GM23248 (cell line): ENCODE results near the gene CPPED1. TPM values are rescaled to one million over a fixed set of nuclear protein-coding genes. Genes with fewer than 3 reads are reported as not detected.

ENCODE experiments used
- DNase-seq: peaks from one replicate; pipeline ENCODE4 v3.0.0-alpha.2; 2015
- H2AFZ ChIP-seq: fragments of 200-600 bp; sonication (generic); 2 replicates; pipeline ENCODE4 v1.6.1; 2016; ENCODE audit warnings: antibody characterized with exemption
- H3F3A ChIP-seq: fragments of 200-600 bp; sonication (generic); 2 replicates; pipeline ENCODE4 v1.6.1; 2016; ENCODE audit warnings: mild to moderate bottlenecking, antibody characterized with exemption, mixed run types; ENCODE audit not compliant: insufficient read depth
- H3K27ac ChIP-seq: fragments of 200-600 bp; sonication (generic); 2 replicates; pipeline ENCODE4 v1.5.1; 2016; ENCODE audit warnings: mild to moderate bottlenecking
- H3K27me3 ChIP-seq: fragments of 200-600 bp; sonication (generic); replicated peaks from 2 replicates; pipeline ENCODE4 v1.6.1; 2016; ENCODE audit warnings: mild to moderate bottlenecking; ENCODE audit not compliant: insufficient read depth
- H3K36me3 ChIP-seq: fragments of 200-600 bp; sonication (generic); 2 replicates; pipeline ENCODE4 v1.6.1; 2016; ENCODE audit warnings: low read depth, mild to moderate bottlenecking
- H3K4me1 ChIP-seq: fragments of 200-600 bp; sonication (generic); 2 replicates; pipeline ENCODE4 v1.6.1; 2016; ENCODE audit warnings: mild to moderate bottlenecking; ENCODE audit not compliant: insufficient read depth
- H3K4me2 ChIP-seq: fragments of 200-600 bp; sonication (generic); one replicate; pipeline ENCODE4 v1.6.1; 2016; ENCODE audit warnings: mild to moderate bottlenecking; ENCODE audit not compliant: unreplicated experiment
- H3K4me3 ChIP-seq: fragments of 200-600 bp; sonication (generic); 2 replicates; pipeline ENCODE4 v1.5.1; 2016; ENCODE audit warnings: mild to moderate bottlenecking
- H3K79me2 ChIP-seq: fragments of 200-600 bp; sonication (generic); 2 replicates; pipeline ENCODE4 v1.6.1; 2016; ENCODE audit warnings: mild to moderate bottlenecking; ENCODE audit not compliant: insufficient read depth
- H3K9ac ChIP-seq: fragments of 200-600 bp; sonication (generic); 2 replicates; pipeline ENCODE4 v1.6.1; 2016; ENCODE audit warnings: mild to moderate bottlenecking
- H3K9me2 ChIP-seq: fragments of 200-600 bp; sonication (generic); 2 replicates; pipeline ENCODE4 v1.6.1; 2016; ENCODE audit warnings: mixed run types, mild to moderate bottlenecking, moderate library complexity; ENCODE audit not compliant: insufficient read depth
- H3K9me3 ChIP-seq: fragments of 200-600 bp; sonication (generic); one replicate; pipeline ENCODE4 v1.6.1; 2017; ENCODE audit warnings: low read depth
- H4K20me1 ChIP-seq: fragments of 200-600 bp; sonication (generic); 2 replicates; pipeline ENCODE4 v1.6.0; 2016; ENCODE audit not compliant: insufficient read depth
- EZH2 ChIP-seq: fragments of 200-600 bp; sonication (generic); IDR thresholded peaks from 2 replicates; pipeline ENCODE4 v1.6.1; 2018; ENCODE audit warnings: antibody characterized with exemption, mild to moderate bottlenecking; ENCODE audit not compliant: insufficient read depth, poor library complexity, severe bottlenecking
- EZH2phosphoT487 ChIP-seq: fragments of 200-600 bp; sonication (generic); IDR thresholded peaks from 2 replicates; pipeline ENCODE4 v1.6.1; 2018; ENCODE audit warnings: antibody characterized with exemption, moderate library complexity, mild to moderate bottlenecking, low read depth; ENCODE audit not compliant: insufficient read depth
- WGBS, 2 experiments: methylation state at CpG; one replicate each; pipeline ENCODE4 v1.1.6; 2015 to 2017; ENCODE audit warnings: low lambda C conversion rate in 2 of 2, low coverage in 1 of 2; ENCODE audit errors: missing lambda C conversion rate in 2 of 2; 5-methylcytosine and 5-hydroxymethylcytosine counted together
- in situ Hi-C: fragments of 300-500 bp; cut with MboI; formaldehyde crosslinking; loops from 2 replicates; pipeline ENCODE4 v1.15.0; 2020
- polyA plus RNA-seq: library from polyadenylated mRNA; unstranded; fragments of >200 nt; fragmentation: Nextera tagmentation; extraction: Ambion mirVana; gene quantifications from 2 replicates; pipeline ENCODE4 v1.2.1, GENCODE V29; 2016
- total RNA-seq: library from RNA; depleted of rRNA; stranded (reverse); fragments of >200 nt; shearing (Covaris generic); gene quantifications from 2 replicates; pipeline ENCODE4 v1.2.3, GENCODE V29; 2014; rRNA removed

Gene CPPED1
- total RNA-seq: 11.7 and 38.4 TPM in 2 replicates
- polyA plus RNA-seq: 39.1 TPM in 2 replicates

GRCh38 chr16:12803203-12804093 is at the start of gene CPPED1:
Gene CPPED1 (minus strand): TSS chr16:12803887. CDS start chr16:12803776, 111 bp downstream.
- in situ Hi-C loops: loop anchor here (10.0 to 25.0 kb wide), 3 partner anchors 229 to 709 kb away; no protein-coding TSS in a partner anchor
- Histone ChIP-seq H3K79me2 (peaks cover 41% of the 10 kb centered on the region), H3K4me2 (peak within 1 kb of the TSS; percentile 85), H3K4me1 (peaks cover 26% of the 10 kb centered on the region), H3K9ac (peak within 1 kb of the TSS; percentile 86), H4K20me1 (no peaks in the 10 kb centered on the region), H3K27ac (peak within 1 kb of the TSS; percentile 93), H3F3A (peaks cover 26% of the 10 kb centered on the region), H3K27me3 (no peaks in the 10 kb centered on the region), H3K9me2 (no peaks in the 10 kb centered on the region), H3K4me3 (peak within 1 kb of the TSS; percentile 99), H3K36me3 (no peaks in the 10 kb centered on the region), H2AFZ (peak within 1 kb of the TSS; percentile 91), H3K9me3 (no peaks in the 10 kb centered on the region)
- TF ChIP-seq EZH2: no peak
- no peak for TF ChIP-seq EZH2phosphoT487
- 3 to 5% methylated on average over 45 to 47 of the region's 56 CpGs for WGBS, 2 experiments
- peak; percentile 98 for DNase-seq

- Histone ChIP-seq H3K9me3 (no peaks in the 10 kb centered on the region), H3K4me3 (no peak overlapping the region), H3K9ac (no peak overlapping the region), H3F3A (no peaks in the 10 kb centered on the region), H3K4me2 (no peak overlapping the region), H3K4me1 (no peaks in the 10 kb centered on the region), H2AFZ (no peak overlapping the region), H3K9me2 (no peaks in the 10 kb centered on the region), H3K79me2 (no peaks in the 10 kb centered on the region), H3K27me3 (no peaks in the 10 kb centered on the region), H4K20me1 (no peaks in the 10 kb centered on the region), H3K36me3 (no peaks in the 10 kb centered on the region), H3K27ac (no peak overlapping the region)
- 82 to 85% methylated on average over 2 of the region's 2 CpGs for WGBS, 2 experiments
- TF ChIP-seq EZH2phosphoT487 (no peak), EZH2 (no peak)
- in situ Hi-C loops: no loop called here
- DNase-seq: no peak
These were observed 46.5 kb upstream of the CPPED1 start for GRCh38 chr16:12850186-12850585.

- Histone ChIP-seq H3K9ac (no peak overlapping the region), H3K4me1 (no peaks in the 10 kb centered on the region), H3K4me3 (no peak overlapping the region), H3K4me2 (no peak overlapping the region), H3K27ac (no peak overlapping the region), H3K79me2 (no peaks in the 10 kb centered on the region), H3K27me3 (no peaks in the 10 kb centered on the region), H3K36me3 (no peaks in the 10 kb centered on the region), H3K9me2 (no peaks in the 10 kb centered on the region), H2AFZ (no peak overlapping the region), H3F3A (no peaks in the 10 kb centered on the region), H4K20me1 (no peaks in the 10 kb centered on the region), H3K9me3 (no peaks in the 10 kb centered on the region)
- in situ Hi-C loops: no loop called here
- WGBS, 2 experiments: 70 to 71% methylated on average over 1 of the region's 1 CpG
- no peak for DNase-seq
- TF ChIP-seq EZH2phosphoT487 (no peak), EZH2 (no peak)
These were observed 42.9 kb upstream of the CPPED1 start for GRCh38 chr16:12846592-12846991.

GRCh38 chr16:12845282-12845681 is 41.6 kb upstream of the CPPED1 start:
- Histone ChIP-seq H3K4me3 (no peak overlapping the region), H4K20me1 (no peaks in the 10 kb centered on the region), H3K9ac (no peak overlapping the region), H3K27me3 (no peaks in the 10 kb centered on the region), H3K4me1 (no peaks in the 10 kb centered on the region), H3K9me2 (no peaks in the 10 kb centered on the region), H2AFZ (no peak overlapping the region), H3K36me3 (no peaks in the 10 kb centered on the region), H3K27ac (no peak overlapping the region), H3F3A (no peaks in the 10 kb centered on the region), H3K79me2 (no peaks in the 10 kb centered on the region), H3K4me2 (no peak overlapping the region), H3K9me3 (no peaks in the 10 kb centered on the region)
- in situ Hi-C loops: no loop called here
- WGBS, 2 experiments: 70 to 86% methylated on average over 3 of the region's 3 CpGs
- DNase-seq: no peak
- TF ChIP-seq EZH2phosphoT487 (no peak), EZH2 (no peak)
